ENCODE data around the gene OR9A2. TPM values are rescaled to one million over a fixed set of nuclear protein-coding genes. Genes with fewer than 3 reads are reported as not detected.

Gene OR9A2
- total and polyA plus RNA-seq, 11 donors: 0.29 TPM; not detected in 10

GRCh38 chr7:143046426-143046851 is 19.5 kb upstream of the OR9A2 start:
- H3K4me1 ChIP-seq: peaks cover 0 to 32% (median 5%) of the 10 kb centered on the region in 12 donors

GRCh38 chr7:143043391-143043790 is 16.5 kb upstream of the OR9A2 start:
- Histone ChIP-seq H3K9me3 (no peaks in the 10 kb centered on the region), H3K27ac (no peak overlapping the region), H3K4me1 (peaks cover 0 to 17% (median 0%) of the 10 kb centered on the region in 12 donors), H3K4me3 (no peak overlapping the region), H3K36me3 (no peaks in the 10 kb centered on the region), H3K27me3 (peaks cover 0 to 3% (median 0%) of the 10 kb centered on the region in 9 donors)
- TF ChIP-seq POLR2A (IDR thresholded peaks at IDR 0.05) (no peak), CTCF (IDR thresholded peaks at IDR 0.05) (no peak)
- ATAC-seq (no peak), DNase-seq (no peak)
- intact Hi-C loops (cut with DNase I): no loop called here
- WGBS, 4 donors: 26 to 41% (median 39%) methylated on average over 2 of the region's 2 CpGs

More at GRCh38 chr7:143046426-143046851, 19.5 kb upstream of the OR9A2 start:
- 40 to 56% (median 42%) methylated on average over 3 of the region's 3 CpGs for WGBS, 4 donors
- intact Hi-C loops (cut with DNase I): no loop called here
- Histone ChIP-seq H3K36me3 (no peaks in the 10 kb centered on the region), H3K9me3 (no peaks in the 10 kb centered on the region), H3K27ac (peak overlapping the region in 1 of 12 donors; percentile 83), H3K4me3 (no peak overlapping the region), H3K27me3 (no peaks in the 10 kb centered on the region)
- ATAC-seq (no peak), DNase-seq (no peak)
- TF ChIP-seq POLR2A (IDR thresholded peaks at IDR 0.05) (no peak), CTCF (IDR thresholded peaks at IDR 0.05) (no peak)

DNA sequence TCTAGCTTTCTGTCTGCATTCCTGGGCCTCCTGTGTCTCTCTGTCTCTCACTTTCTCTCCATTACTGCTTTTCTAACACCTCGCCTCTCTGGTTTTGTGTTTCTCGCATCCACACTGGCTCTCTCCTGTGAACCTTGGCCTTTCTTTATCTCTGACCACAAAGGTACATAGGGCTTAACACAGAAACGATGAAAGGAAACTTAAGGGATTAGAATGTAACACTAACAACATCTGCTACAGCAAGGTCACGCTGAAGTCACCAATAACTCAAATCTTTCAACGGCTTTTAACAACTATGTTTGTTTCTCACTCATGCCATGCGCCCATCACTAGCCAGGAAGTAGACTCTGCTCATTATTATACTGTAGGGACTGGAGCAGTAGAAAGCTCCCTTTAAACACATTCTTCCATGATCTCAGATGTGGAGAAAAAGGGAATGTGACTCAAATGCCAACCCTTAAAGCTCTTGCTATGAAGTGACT is 15.9 kb upstream of the OR9A2 start:
- no peaks in the 10 kb centered on the region for H3K36me3 ChIP-seq
- 46 to 58% (median 50%) methylated on average over 6 of the region's 6 CpGs for WGBS, 4 donors
- no peak for TF ChIP-seq POLR2A (IDR thresholded peaks at IDR 0.05)
- TF ChIP-seq CTCF (IDR thresholded peaks at IDR 0.05): no peak

DNA sequence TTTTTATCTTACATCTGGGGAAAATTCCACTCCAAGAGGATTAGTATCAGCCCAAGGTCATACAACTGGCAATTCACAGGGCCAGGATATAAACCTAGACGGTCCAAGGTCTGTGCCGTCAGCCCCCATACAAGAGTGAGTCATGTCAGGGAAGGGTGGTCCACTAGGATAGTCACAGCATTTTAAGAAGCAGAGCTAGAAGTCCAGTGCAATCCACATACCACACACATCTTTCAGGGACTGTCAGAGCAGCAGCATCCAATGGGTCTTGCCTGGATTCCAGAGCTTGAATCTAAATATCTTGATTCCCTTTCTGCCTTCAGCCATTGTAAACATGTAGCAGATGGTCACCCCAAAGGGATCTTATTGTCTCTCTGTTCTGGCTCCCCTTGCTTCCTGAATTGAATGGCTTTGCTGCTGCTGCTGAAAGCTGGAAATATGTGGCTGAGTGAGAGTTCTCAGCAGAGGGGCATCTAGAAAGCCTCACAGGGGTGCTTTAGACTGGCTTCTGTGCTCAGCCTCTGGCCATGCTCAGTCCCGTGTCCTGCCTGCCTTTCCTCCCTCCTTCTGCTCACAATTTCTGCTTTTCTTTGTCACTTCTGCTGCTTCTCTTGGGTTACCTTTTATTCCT is 15.3 kb upstream of the OR9A2 start:
- 49 to 65% (median 55%) methylated on average over 3 of the region's 3 CpGs for WGBS, 4 donors
- intact Hi-C loops (cut with DNase I): no loop called here
- ATAC-seq (no peak), DNase-seq (no peak)
- no peak for TF ChIP-seq CTCF (IDR thresholded peaks at IDR 0.05)
- TF ChIP-seq POLR2A (IDR thresholded peaks at IDR 0.05): no peak
- Histone ChIP-seq H3K4me3 (no peak overlapping the region), H3K27me3 (peaks cover 0 to 3% (median 0%) of the 10 kb centered on the region in 9 donors), H3K4me1 (peaks cover 0 to 9% (median 0%) of the 10 kb centered on the region in 12 donors), H3K27ac (no peak overlapping the region), H3K9me3 (no peaks in the 10 kb centered on the region), H3K36me3 (no peaks in the 10 kb centered on the region)

More for the DNA sequence above, 15.9 kb upstream of the OR9A2 start:
- ATAC-seq: no peak
- Histone ChIP-seq H3K27me3 (peaks cover 0 to 3% (median 0%) of the 10 kb centered on the region in 9 donors), H3K4me3 (no peak overlapping the region), H3K9me3 (no peaks in the 10 kb centered on the region), H3K27ac (no peak overlapping the region), H3K4me1 (peaks cover 0 to 13% (median 0%) of the 10 kb centered on the region in 12 donors)
- no peak for DNase-seq
- intact Hi-C loops (cut with DNase I): no loop called here

Measured in heart left ventricle (tissue), 16 donors.